ENCODE results near the gene BRME1.

GRCh38 chr19:13938301-13939064, 32.6 kb upstream of the BRME1 start, which contains the start of gene PODNL1:
- no peak for TF ChIP-seq CTCF (IDR thresholded peaks at IDR 0.05)
- TF ChIP-seq POLR2A (IDR thresholded peaks at IDR 0.05) = no peak

Measured in lower leg skin (tissue), 3 donors.